PC-9 (cell line): ENCODE data around the gene SLC45A2. TPM values are rescaled to one million over a fixed set of nuclear protein-coding genes. Genes with fewer than 3 reads are reported as not detected.
"Not testable (repeated sequence)": the region's sequence is repeated elsewhere in the genome, so short reads cannot be mapped to it uniquely, and the experiment has no call there.

Experiments
- Bru-seq: library from RNA; stranded (reverse); fragments of 400-500 nt; gene quantifications from one replicate; lab custom pipeline; 2021; lab: Mats Ljungman, UMichigan
- BruChase-seq, 2 experiments: library from RNA; stranded (reverse); fragments of 400-500 nt; gene quantifications; one replicate each; lab custom pipeline; 2021; lab: Mats Ljungman, UMichigan
- BruUV-seq: library from RNA; stranded (reverse); fragments of 400-500 nt; replicated peaks from 2 replicates; lab custom pipeline; 2021; lab: Mats Ljungman, UMichigan
- CTCF ChIA-PET: fragments of 300-600 bp; sonication (Branson Sonifier 250); formaldehyde crosslinking; loops from one replicate; lab custom pipeline; 2022; ENCODE audit warnings: antibody characterized with exemption; lab: Charles Lee
- POLR2A ChIA-PET: fragments of 300-600 bp; sonication (Branson Sonifier 250); formaldehyde crosslinking; loops from one replicate; lab custom pipeline; 2022; ENCODE audit warnings: antibody characterized with exemption; ENCODE audit not compliant: unreplicated experiment; lab: Charles Lee
- DNase-seq, 2 experiments: peaks; one replicate each; pipeline versions ENCODE4 v3.0.0 to v3.0.0-alpha.2; 2015 to 2022; ENCODE audit warnings: mixed read lengths in 1 of 2
- H2AFZ ChIP-seq: fragments of 200-600 bp; sonication (generic); 2 replicates; pipeline ENCODE4 v1.8.1; 2017; ENCODE audit warnings: antibody characterized with exemption
- H3F3A ChIP-seq: fragments of 200-600 bp; sonication (generic); 2 replicates; pipeline ENCODE4 v1.8.1; 2017; ENCODE audit warnings: antibody characterized with exemption, mild to moderate bottlenecking, low read depth; ENCODE audit not compliant: insufficient read depth
- H3K27ac ChIP-seq: fragments of 200-600 bp; sonication (generic); 2 replicates; pipeline ENCODE4 v1.6.1; 2016; ENCODE audit warnings: mixed run types
- H3K27me3 ChIP-seq: fragments of 200-600 bp; sonication (generic); 2 replicates; pipeline ENCODE4 v1.6.1; 2016; ENCODE audit warnings: low read depth, mixed run types; ENCODE audit not compliant: insufficient read depth
- H3K36me3 ChIP-seq: fragments of 200-600 bp; sonication (generic); 2 replicates; pipeline ENCODE4 v1.6.1; 2016; ENCODE audit warnings: low read depth, mixed run types
- H3K4me1 ChIP-seq: fragments of 200-600 bp; sonication (generic); replicated peaks from 2 replicates; pipeline ENCODE4 v1.6.1; 2016; ENCODE audit warnings: mixed run types; ENCODE audit not compliant: insufficient read depth
- H3K4me2 ChIP-seq: fragments of 200-600 bp; sonication (generic); 2 replicates; pipeline ENCODE4 v1.6.1; 2017; ENCODE audit warnings: mixed run types
- H3K4me3 ChIP-seq: fragments of 200-600 bp; sonication (generic); 2 replicates; pipeline ENCODE4 v1.6.1; 2016; ENCODE audit warnings: mixed run types
- H3K79me2 ChIP-seq: fragments of 200-600 bp; sonication (generic); 2 replicates; pipeline ENCODE4 v1.6.1; 2017; ENCODE audit warnings: low read depth, mixed run types
- H3K9me2 ChIP-seq: fragments of 200-600 bp; sonication (generic); 2 replicates; pipeline ENCODE4 v1.8.1; 2017; ENCODE audit warnings: mild to moderate bottlenecking; ENCODE audit not compliant: insufficient read depth
- H3K9me3 ChIP-seq: fragments of 200-600 bp; sonication (generic); 2 replicates; pipeline ENCODE4 v1.8.1; 2016; ENCODE audit warnings: low read depth; ENCODE audit not compliant: insufficient read depth
- H4K20me1 ChIP-seq: fragments of 200-600 bp; sonication (generic); 2 replicates; pipeline ENCODE4 v1.8.1; 2017; ENCODE audit not compliant: insufficient read depth
- EZH2 ChIP-seq: fragments of 200-600 bp; sonication (generic); IDR thresholded peaks from 2 replicates; pipeline ENCODE4 v1.8.0; 2017; ENCODE audit warnings: antibody characterized with exemption, low read depth
- intact Hi-C: fragments of 100-400 bp; cut with micrococcal nuclease; formaldehyde crosslinking; loops from one replicate; pipeline ENCODE4 v1.10.0; 2022; ENCODE audit not compliant: unreplicated experiment
- long read RNA-seq: library from polyadenylated mRNA; stranded (forward); transcript quantifications from one replicate; pipeline ENCODE4 v2.0.0, GENCODE V29; 2022
- total RNA-seq: library from RNA; stranded (reverse); gene quantifications from 2 replicates; pipeline ENCODE4 v1.2.3, GENCODE V29; 2021
- TF ChIP-seq, protein P1 (sequence below): fragments of 200-600 bp; sonication (generic); conservative IDR thresholded peaks from 2 replicates; pipeline ENCODE4 v1.6.1; 2017; ENCODE audit warnings: mixed run types, antibody characterized with exemption, mild to moderate bottlenecking, moderate library complexity

Gene SLC45A2, protein sequence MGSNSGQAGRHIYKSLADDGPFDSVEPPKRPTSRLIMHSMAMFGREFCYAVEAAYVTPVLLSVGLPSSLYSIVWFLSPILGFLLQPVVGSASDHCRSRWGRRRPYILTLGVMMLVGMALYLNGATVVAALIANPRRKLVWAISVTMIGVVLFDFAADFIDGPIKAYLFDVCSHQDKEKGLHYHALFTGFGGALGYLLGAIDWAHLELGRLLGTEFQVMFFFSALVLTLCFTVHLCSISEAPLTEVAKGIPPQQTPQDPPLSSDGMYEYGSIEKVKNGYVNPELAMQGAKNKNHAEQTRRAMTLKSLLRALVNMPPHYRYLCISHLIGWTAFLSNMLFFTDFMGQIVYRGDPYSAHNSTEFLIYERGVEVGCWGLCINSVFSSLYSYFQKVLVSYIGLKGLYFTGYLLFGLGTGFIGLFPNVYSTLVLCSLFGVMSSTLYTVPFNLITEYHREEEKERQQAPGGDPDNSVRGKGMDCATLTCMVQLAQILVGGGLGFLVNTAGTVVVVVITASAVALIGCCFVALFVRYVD
- total RNA-seq (0.20 and 0.33 TPM in 2 replicates), Bru-seq, nascent RNA (percentile 27 among the genes with signal in this experiment), BruChase-seq, experiment 1, labeled RNA remaining after a 2-hour chase (percentile 38 among the genes with signal in this experiment), BruChase-seq, experiment 2, labeled RNA remaining after a 6-hour chase (percentile 33 among the genes with signal in this experiment)
- long read RNA-seq: 0 reads

DNA sequence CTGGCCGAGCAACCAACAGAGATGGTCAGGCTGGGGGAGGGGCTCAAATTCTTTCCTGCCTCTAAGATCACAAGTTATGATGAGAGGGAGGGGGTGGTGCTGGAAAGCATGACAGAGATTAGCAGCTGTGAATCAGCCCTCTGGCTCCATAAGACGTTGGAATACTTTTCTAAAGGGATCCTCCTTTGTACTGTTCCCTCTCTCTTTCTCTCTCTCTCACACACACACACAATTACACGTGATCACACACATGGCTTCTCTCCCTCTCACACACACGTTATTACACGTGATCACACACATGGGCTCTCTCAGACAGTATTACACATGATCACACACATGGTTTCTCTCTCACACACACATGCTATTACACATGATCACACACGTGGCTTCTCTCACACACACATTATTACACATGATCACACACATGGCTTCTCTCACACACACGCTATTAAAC, at the start of gene SLC45A2:
Gene SLC45A2 (minus strand): TSS at position 23 of the 454 bp plus-strand sequence. CDS start 110 bp downstream, outside the sequence.
- H3K9me2 ChIP-seq: no peaks in the 10 kb centered on the region
- H3K4me2 ChIP-seq: no peak within 1 kb of the TSS
- H3K27ac ChIP-seq: no peak within 1 kb of the TSS
- no peak within 1 kb of the TSS for H3K4me3 ChIP-seq
- H3K9me3 ChIP-seq: peaks cover 9% of the 10 kb centered on the region; the same call in 1 of the 2 replicates
- no peak for DNase-seq
- no peak for TF ChIP-seq EZH2
- H3K36me3 ChIP-seq: peaks cover 4% of the 10 kb centered on the region; the same call in 1 of the 2 replicates
- no peaks in the 10 kb centered on the region for H3K79me2 ChIP-seq
- H3K4me1 ChIP-seq: no peaks in the 10 kb centered on the region
- peaks cover 14% of the 10 kb centered on the region; the same call in 1 of the 2 replicates for H3F3A ChIP-seq
- H4K20me1 ChIP-seq: no peaks in the 10 kb centered on the region
- ChIA-PET POLR2A (no interaction called here), CTCF (no interaction called here)
- no peak within 1 kb of the TSS for H2AFZ ChIP-seq
- intact Hi-C loops: no loop called here
- no peaks in the 10 kb centered on the region for H3K27me3 ChIP-seq
- BruUV-seq: no TSS peak

DNA sequence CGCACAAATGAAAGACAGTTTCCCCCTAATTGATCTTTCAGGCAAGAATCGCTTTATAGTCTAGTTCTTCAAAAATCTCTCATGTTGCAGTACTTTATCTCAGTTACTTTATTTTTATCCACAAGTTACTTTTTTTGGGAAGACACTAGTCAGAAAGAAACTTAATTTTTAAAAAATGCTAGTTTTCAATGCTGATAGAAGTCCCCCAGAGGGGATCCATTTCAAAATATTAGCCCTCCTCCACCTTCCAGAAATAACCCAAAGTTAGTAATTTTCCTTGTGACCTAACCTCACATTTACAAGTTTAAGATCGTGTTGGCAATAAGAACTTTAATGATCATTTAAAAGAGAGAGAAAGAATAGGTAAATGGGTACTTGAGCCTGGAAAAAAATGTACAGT, 47.5 kb upstream of the SLC45A2 start:
- Histone ChIP-seq H3K27me3 (no peaks in the 10 kb centered on the region), H4K20me1 (no peaks in the 10 kb centered on the region), H3K27ac (no peak overlapping the region), H3K79me2 (no peaks in the 10 kb centered on the region), H3K36me3 (no peaks in the 10 kb centered on the region), H3K9me3 (no peaks in the 10 kb centered on the region), H2AFZ (no peak overlapping the region), H3K4me3 (no peak overlapping the region), H3K4me2 (no peak overlapping the region), H3F3A (no peaks in the 10 kb centered on the region), H3K4me1 (no peaks in the 10 kb centered on the region), H3K9me2 (no peaks in the 10 kb centered on the region)
- CTCF ChIA-PET: no interaction called here
- no peak for TF ChIP-seq EZH2
- TF ChIP-seq, protein P1, sequence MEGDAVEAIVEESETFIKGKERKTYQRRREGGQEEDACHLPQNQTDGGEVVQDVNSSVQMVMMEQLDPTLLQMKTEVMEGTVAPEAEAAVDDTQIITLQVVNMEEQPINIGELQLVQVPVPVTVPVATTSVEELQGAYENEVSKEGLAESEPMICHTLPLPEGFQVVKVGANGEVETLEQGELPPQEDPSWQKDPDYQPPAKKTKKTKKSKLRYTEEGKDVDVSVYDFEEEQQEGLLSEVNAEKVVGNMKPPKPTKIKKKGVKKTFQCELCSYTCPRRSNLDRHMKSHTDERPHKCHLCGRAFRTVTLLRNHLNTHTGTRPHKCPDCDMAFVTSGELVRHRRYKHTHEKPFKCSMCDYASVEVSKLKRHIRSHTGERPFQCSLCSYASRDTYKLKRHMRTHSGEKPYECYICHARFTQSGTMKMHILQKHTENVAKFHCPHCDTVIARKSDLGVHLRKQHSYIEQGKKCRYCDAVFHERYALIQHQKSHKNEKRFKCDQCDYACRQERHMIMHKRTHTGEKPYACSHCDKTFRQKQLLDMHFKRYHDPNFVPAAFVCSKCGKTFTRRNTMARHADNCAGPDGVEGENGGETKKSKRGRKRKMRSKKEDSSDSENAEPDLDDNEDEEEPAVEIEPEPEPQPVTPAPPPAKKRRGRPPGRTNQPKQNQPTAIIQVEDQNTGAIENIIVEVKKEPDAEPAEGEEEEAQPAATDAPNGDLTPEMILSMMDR: no peak
- BruUV-seq: no TSS peak
- POLR2A ChIA-PET: no interaction called here
- no peak for DNase-seq
- intact Hi-C loops: no loop called here

DNA sequence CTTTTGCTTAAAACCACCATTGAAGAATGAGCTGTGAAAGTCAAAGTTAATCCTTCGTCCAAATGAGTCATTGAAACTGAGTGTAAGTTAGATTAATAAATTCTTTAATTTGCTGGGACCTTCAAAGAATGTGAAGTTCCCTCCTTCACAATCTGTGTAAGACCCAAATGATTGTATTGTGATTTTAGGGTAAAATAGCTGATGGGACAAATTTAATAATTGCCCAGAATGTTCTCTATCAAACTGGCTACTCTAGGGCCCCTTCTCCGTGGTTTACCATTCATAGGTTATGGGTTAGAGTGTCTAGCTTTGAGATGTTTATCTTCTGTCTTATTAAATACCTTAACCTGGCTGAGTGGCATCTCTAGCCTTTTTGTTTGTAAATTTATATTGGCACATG, 46.6 kb upstream of the SLC45A2 start:
- POLR2A ChIA-PET: no interaction called here
- H2AFZ ChIP-seq: no peak overlapping the region
- DNase-seq: no peak

DNA sequence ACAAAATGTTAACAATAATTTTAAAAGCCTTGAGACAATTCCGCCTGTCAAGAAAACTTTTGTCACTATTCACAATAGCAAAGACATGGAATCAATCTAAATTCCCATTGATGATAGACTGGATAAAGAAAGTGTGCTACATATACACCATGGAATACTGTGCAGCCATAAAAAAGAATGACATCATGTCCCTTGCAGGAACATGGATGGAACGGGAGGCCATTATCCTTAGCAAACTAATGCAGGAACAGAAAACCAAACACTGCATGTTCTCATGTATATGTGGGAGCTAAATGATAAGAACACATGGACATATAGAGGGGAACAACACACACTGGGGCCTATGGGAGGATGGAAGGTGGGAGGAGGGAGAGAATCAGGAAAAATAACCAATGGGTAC, 46.1 kb upstream of the SLC45A2 start:
- H3K36me3 ChIP-seq, H3K9me2 ChIP-seq, H3K27me3 ChIP-seq, CTCF ChIA-PET, H3K4me2 ChIP-seq, DNase-seq, H3F3A ChIP-seq, H3K4me3 ChIP-seq, H3K27ac ChIP-seq, H2AFZ ChIP-seq, intact Hi-C loops, H3K4me1 ChIP-seq, H4K20me1 ChIP-seq, H3K79me2 ChIP-seq, H3K9me3 ChIP-seq, BruUV-seq: not testable (repeated sequence)
- POLR2A ChIA-PET: interaction anchor here (0.7 kb wide), 1 partner anchor 1101 kb away, joined by 6 read pairs; no protein-coding TSS in a partner anchor

More for the DNA sequence above, 46.6 kb upstream of the SLC45A2 start:
- Histone ChIP-seq H3K79me2 (no peaks in the 10 kb centered on the region), H3K4me2 (no peak overlapping the region), H3K27ac (no peak overlapping the region), H4K20me1 (no peaks in the 10 kb centered on the region), H3K9me3 (no peaks in the 10 kb centered on the region), H3K4me1 (no peaks in the 10 kb centered on the region), H3F3A (no peaks in the 10 kb centered on the region), H3K36me3 (no peaks in the 10 kb centered on the region), H3K9me2 (no peaks in the 10 kb centered on the region), H3K27me3 (no peaks in the 10 kb centered on the region), H3K4me3 (no peak overlapping the region)
- intact Hi-C loops: no loop called here
- TF ChIP-seq, protein P1: no peak
- no peak for TF ChIP-seq EZH2
- BruUV-seq: no TSS peak
- CTCF ChIA-PET: no interaction called here
